GM12872 (cell line): ENCODE measurements around the gene SEC14L3.

Source experiments
- TF ChIP-seq, protein P1 (sequence below): IDR thresholded peaks from 3 replicates; pipeline ENCODE4 v1.5.1; 2011; ENCODE audit warnings: low read depth, mild to moderate bottlenecking, low read length, moderate library complexity; ENCODE audit not compliant: insufficient read depth

Gene SEC14L3

DNA sequence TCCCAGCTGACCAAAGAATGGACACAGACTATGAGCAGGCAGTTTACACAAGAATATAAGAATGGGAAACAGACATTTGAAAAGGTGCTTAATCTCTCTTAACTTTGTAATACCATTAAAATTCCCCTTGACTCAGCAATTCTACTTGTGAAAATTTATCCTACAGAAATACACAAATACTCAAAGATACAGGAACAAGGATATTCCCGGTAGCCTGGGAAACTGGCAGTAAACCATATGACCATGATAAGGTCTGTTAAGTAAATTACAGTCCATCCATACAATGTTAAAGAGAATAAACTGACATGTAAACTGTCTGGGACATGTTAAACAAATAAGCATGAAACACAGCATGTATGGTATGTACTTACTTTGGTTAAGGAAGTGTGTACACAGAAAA lies 55.0 kb downstream of the SEC14L3 start:
- TF ChIP-seq, protein P1, sequence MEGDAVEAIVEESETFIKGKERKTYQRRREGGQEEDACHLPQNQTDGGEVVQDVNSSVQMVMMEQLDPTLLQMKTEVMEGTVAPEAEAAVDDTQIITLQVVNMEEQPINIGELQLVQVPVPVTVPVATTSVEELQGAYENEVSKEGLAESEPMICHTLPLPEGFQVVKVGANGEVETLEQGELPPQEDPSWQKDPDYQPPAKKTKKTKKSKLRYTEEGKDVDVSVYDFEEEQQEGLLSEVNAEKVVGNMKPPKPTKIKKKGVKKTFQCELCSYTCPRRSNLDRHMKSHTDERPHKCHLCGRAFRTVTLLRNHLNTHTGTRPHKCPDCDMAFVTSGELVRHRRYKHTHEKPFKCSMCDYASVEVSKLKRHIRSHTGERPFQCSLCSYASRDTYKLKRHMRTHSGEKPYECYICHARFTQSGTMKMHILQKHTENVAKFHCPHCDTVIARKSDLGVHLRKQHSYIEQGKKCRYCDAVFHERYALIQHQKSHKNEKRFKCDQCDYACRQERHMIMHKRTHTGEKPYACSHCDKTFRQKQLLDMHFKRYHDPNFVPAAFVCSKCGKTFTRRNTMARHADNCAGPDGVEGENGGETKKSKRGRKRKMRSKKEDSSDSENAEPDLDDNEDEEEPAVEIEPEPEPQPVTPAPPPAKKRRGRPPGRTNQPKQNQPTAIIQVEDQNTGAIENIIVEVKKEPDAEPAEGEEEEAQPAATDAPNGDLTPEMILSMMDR: no peak

DNA sequence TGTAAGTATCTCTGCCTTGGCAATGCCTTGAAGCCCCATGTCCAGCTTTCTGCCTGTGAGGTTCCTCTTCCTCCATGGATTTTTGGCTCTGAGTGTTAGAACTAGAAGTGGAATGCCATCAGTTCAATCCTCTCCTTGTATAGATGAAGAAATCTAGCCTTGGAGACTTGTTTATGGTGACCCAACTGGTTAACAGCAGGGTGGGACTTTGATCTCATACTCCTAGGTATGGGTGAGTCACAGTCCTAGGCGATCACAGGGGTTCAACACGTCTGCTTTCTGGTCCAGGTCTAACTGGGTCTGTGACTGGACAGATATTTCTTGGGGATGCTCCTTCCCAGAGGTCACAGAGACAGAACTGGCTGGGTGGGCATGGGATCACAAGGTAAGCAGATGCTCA lies 55.4 kb downstream of the SEC14L3 start:
- TF ChIP-seq, protein P1: no peak

DNA sequence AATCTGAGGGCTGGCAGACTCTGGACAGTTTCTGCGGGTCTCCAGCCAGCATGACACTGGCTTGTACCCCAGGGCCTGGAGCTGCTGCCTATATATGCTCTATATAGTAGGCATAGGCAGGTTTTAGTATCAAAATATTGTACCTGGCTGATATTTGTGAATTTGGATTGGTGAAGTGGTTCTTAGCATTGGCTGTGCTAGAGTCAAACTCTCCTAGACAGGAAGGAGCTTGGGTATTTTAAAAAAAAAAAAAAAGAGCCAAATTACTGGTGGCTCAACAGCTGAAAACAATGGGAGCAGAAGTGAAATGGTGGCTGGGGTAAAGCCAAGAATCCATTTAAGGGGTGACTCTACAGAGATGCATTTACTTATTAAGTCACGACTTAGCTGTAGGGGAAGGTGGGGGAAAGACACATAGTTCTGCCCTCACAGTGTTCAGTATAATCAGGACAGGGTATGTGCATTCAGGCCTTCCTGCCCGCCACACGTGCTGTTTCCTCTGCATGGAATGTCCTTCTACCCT lies 57.2 kb downstream of the SEC14L3 start:
- TF ChIP-seq, protein P1: no peak

DNA sequence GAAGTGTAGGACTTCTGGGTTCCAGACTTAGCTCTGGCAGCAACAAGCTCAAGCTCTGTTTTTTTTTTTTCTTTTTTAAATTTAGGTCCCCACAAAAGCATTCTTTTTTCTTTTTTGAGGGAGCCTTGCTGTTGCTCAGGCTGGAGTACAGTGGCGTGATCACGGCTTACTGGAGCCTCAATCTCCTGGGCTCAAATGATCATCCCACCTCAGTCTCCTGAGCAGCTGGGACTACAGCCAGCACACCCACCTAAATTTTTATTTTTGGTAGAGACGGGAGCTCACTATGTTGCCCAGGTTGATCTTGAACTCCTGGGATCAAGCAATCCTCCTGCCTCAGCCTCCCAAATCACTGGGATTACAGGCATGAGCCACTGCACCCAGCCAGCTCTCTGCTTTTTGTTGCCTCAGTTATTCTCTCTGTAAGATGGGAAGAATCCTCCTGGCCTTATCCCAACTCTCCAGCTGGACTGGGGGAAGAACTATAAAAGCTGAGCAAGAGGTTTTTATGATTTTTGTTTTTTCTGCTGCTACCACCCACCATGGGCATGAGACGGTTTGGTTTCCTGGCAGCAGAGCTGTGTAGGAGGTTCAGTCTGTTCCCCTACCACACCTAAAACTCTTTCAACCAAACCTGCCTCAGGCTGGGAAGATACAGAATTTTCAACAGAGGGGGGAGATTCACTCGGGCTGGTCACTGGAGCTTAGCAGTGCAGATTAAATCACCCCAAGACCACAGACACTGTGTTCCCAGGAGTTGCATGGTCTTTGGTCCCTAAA lies 57.9 kb downstream of the SEC14L3 start:
- TF ChIP-seq, protein P1: no peak

DNA sequence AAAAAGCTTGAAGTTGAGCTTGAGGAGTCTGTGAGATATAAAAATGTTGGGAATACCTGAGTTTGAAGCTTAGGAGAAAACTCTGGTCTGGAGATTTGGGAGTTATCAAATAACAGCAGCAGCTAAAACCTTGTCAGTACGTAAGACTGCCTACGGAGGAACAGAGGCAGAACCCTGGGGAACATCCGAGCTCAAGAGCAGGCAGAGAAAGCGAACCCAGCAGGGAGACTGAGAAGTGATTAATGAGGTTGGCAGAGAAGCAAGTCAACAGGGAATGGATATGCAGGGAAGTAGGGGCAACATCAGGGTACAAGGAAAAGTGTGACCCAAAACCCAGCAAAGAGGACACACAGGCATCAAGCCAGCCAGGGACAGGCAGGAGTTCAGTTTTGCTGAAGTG lies 58.8 kb downstream of the SEC14L3 start:
- TF ChIP-seq, protein P1: no peak

DNA sequence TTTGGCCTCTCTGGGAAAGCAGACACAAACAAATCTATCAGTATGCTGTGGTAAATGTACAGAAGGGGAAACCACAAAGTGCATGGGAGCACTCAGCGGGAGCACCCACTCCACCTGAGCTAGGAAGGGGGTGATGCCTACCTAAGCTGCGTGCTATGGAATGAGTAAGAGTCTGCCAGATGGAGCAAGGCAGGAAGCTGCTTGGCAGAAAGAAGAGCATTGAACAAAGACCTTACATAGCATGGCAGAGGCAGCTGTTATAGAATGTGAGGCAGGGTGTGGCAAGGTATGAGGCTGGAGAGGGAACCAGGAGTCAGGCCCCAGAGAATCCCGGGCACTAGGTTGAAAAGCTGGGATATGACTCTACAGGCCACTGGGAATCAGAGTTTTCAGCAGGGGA lies 60.0 kb downstream of the SEC14L3 start:
- TF ChIP-seq, protein P1: no peak
